Panc1 (cell line): ENCODE measurements around the gene HCFC1. TPM values are rescaled to one million over a fixed set of nuclear protein-coding genes. Genes with fewer than 3 reads are reported as not detected.

Source experiments
- ATAC-seq: fragments of 200-7000 bp; cut with Tn5 transposase; 2 replicates; pipeline ENCODE4 v1.9.1; 2020; ENCODE audit warnings: mild to moderate bottlenecking, moderate library complexity
- BruUV-seq: library from RNA; stranded (reverse); fragments of 400-500 nt; replicated peaks from 2 replicates; lab custom pipeline; 2021; lab: Mats Ljungman, UMichigan
- CTCF ChIA-PET: fragments of 300-600 bp; sonication (Branson Sonifier 250); formaldehyde crosslinking; loops from one replicate; lab custom pipeline; 2022; ENCODE audit warnings: antibody characterized with exemption; lab: Charles Lee
- POLR2A ChIA-PET: fragments of 300-600 bp; sonication (Branson Sonifier 250); formaldehyde crosslinking; loops from one replicate; lab custom pipeline; 2022; ENCODE audit warnings: antibody characterized with exemption; lab: Charles Lee
- DNase-seq: peaks from one replicate; pipeline ENCODE4 v3.0.0-alpha.2; 2010; ENCODE audit warnings: low read depth, low spot score
- H3K27ac ChIP-seq: 2 replicates; pipeline ENCODE4 v1.5.1; 2011; ENCODE audit warnings: mild to moderate bottlenecking, low read length, inconsistent platforms
- H3K27me3 ChIP-seq: fragments of 200-500 bp; sonication (Bioruptor generic); 2 replicates; pipeline ENCODE4 v1.6.0; 2014; ENCODE audit warnings: low read length, inconsistent platforms; ENCODE audit not compliant: control insufficient read depth, insufficient read depth
- H3K36me3 ChIP-seq: fragments of 200-500 bp; sonication (Bioruptor generic); 2 replicates; pipeline ENCODE4 v1.5.1; 2014; ENCODE audit warnings: inconsistent platforms, mild to moderate bottlenecking, low read length, moderate library complexity; ENCODE audit not compliant: control insufficient read depth, insufficient read depth
- H3K4me1 ChIP-seq: 2 replicates; pipeline ENCODE4 v1.5.1; 2011; ENCODE audit warnings: inconsistent platforms, mild to moderate bottlenecking, low read length, moderate library complexity; ENCODE audit not compliant: control insufficient read depth, insufficient read depth
- H3K4me3 ChIP-seq, 2 experiments: 2 replicates each; pipeline ENCODE4 v1.5.1; 2011 to 2012; ENCODE audit warnings: low read depth in 2 of 2, low read length in 2 of 2, mild to moderate bottlenecking in 2 of 2, inconsistent platforms in 1 of 2, moderate library complexity in 1 of 2
- H3K9me3 ChIP-seq: fragments of 200-500 bp; sonication (Bioruptor generic); 2 replicates; pipeline ENCODE4 v1.5.1; 2014; ENCODE audit warnings: low read depth, mild to moderate bottlenecking, inconsistent platforms, low read length, moderate library complexity; ENCODE audit not compliant: control insufficient read depth, insufficient read depth
- POLR2AphosphoS5 ChIP-seq: IDR thresholded peaks from 2 replicates; pipeline ENCODE4 v1.6.1; 2012; ENCODE audit warnings: mild to moderate bottlenecking, low read depth, low read length, moderate library complexity
- SIN3A ChIP-seq: IDR thresholded peaks from 2 replicates; pipeline ENCODE4 v1.6.1; 2012; ENCODE audit warnings: low read depth, mild to moderate bottlenecking, low read length, moderate library complexity, borderline replicate concordance; ENCODE audit not compliant: insufficient read depth
- TCF7L2 ChIP-seq: IDR thresholded peaks from 2 replicates; pipeline ENCODE4 v1.6.1; 2011; ENCODE audit warnings: mild to moderate bottlenecking, low read depth, low read length, inconsistent platforms
- in situ Hi-C: cut with HindIII; loops from 2 replicates; pipeline ENCODE4 v1.10.0; 2016; ENCODE audit warnings: low sequenced_read_pairs, low pct_unique_long_range_greater_than_20kb
- intact Hi-C: fragments of 100-400 bp; cut with micrococcal nuclease; formaldehyde crosslinking; loops from one replicate; pipeline ENCODE4 v1.10.0; 2022; ENCODE audit not compliant: unreplicated experiment
- total RNA-seq: library from RNA; stranded (reverse); gene quantifications from one replicate; pipeline ENCODE4 v1.2.1, GENCODE V29; 2021; ENCODE audit not compliant: unreplicated experiment
- TF ChIP-seq, protein P1 (sequence below), 2 experiments: IDR thresholded peaks; 2 replicates each; pipeline ENCODE4 v1.6.1; 2011 to 2012; ENCODE audit warnings: low read depth in 2 of 2, control low read depth in 1 of 2, low read length in 1 of 2, mild to moderate bottlenecking in 1 of 2, moderate library complexity in 1 of 2; ENCODE audit not compliant: insufficient read depth in 1 of 2
- TF ChIP-seq, protein P2 (sequence below): fragments of 450-650 bp; IDR thresholded peaks from 2 replicates; pipeline ENCODE4 v1.5.1; 2017; ENCODE audit warnings: mild to moderate bottlenecking

The HCFC1 gene
- total RNA-seq, 1 experiment from 2014 or later: 113 TPM

DNA sequence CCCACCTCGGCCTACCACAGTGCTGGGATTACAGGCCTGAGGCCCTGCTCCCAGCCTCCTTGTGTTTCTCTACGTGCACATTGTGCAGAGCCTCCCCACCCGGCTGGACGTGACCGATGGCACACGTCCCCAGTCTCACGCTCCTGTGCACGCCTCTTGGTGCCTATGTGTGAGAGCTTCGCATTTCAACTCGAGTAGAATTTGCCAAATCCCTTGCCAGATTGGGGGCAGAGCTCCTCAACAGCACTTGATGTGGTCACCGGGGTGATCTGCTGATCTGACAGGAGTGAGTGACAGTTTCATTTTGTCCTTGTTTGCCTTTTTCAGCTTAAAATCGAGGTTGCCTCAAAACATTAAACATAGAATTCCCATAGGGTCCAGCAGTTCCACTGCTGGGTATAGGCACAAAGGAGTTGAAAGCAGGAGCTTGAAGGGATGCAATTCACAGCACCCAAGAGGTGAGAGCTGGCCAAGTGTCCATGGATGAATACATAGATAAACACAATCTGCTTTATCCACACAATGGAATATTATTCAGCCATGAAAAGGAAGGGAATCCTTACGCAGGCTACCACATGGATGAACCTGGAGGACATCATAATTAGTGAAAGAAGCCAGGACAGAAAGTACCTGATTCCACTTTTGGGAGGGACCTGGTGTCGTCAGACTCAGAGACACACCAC is 18.5 kb upstream of the HCFC1 start:
- in situ Hi-C loops: no loop called here
- Histone ChIP-seq H3K27me3 (no peaks in the 10 kb centered on the region), H3K4me3 (no peak overlapping the region), H3K36me3 (no peaks in the 10 kb centered on the region), H3K9me3 (no peaks in the 10 kb centered on the region), H3K27ac (no peak overlapping the region), H3K4me1 (peaks cover 5% of the 10 kb centered on the region)
- BruUV-seq: no TSS peak
- DNase-seq (no peak), ATAC-seq (no peak)
- ChIA-PET CTCF (interaction anchor here (0.6 kb wide), 1 partner anchor 127 kb away, joined by 8 read pairs; no protein-coding TSS in a partner anchor), POLR2A (no interaction called here)
- intact Hi-C loops: no loop called here
- TF ChIP-seq TCF7L2 (no peak), POLR2AphosphoS5 (no peak)
- TF ChIP-seq, protein P1, sequence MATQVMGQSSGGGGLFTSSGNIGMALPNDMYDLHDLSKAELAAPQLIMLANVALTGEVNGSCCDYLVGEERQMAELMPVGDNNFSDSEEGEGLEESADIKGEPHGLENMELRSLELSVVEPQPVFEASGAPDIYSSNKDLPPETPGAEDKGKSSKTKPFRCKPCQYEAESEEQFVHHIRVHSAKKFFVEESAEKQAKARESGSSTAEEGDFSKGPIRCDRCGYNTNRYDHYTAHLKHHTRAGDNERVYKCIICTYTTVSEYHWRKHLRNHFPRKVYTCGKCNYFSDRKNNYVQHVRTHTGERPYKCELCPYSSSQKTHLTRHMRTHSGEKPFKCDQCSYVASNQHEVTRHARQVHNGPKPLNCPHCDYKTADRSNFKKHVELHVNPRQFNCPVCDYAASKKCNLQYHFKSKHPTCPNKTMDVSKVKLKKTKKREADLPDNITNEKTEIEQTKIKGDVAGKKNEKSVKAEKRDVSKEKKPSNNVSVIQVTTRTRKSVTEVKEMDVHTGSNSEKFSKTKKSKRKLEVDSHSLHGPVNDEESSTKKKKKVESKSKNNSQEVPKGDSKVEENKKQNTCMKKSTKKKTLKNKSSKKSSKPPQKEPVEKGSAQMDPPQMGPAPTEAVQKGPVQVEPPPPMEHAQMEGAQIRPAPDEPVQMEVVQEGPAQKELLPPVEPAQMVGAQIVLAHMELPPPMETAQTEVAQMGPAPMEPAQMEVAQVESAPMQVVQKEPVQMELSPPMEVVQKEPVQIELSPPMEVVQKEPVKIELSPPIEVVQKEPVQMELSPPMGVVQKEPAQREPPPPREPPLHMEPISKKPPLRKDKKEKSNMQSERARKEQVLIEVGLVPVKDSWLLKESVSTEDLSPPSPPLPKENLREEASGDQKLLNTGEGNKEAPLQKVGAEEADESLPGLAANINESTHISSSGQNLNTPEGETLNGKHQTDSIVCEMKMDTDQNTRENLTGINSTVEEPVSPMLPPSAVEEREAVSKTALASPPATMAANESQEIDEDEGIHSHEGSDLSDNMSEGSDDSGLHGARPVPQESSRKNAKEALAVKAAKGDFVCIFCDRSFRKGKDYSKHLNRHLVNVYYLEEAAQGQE (IDR thresholded peaks at IDR 0.05; ENCODE audit: insufficient read depth in 1 of 2, low read depth in 2 of 2, low read length in 1 of 2): no peak

GRCh38 chrX:153988493-153988892 is 16.9 kb upstream of the HCFC1 start:
- no peaks in the 10 kb centered on the region for H3K9me3 ChIP-seq
- no peaks in the 10 kb centered on the region for H3K36me3 ChIP-seq
- in situ Hi-C loops: no loop called here
- TF ChIP-seq, protein P1 (IDR thresholded peaks at IDR 0.05; ENCODE audit: insufficient read depth in 1 of 2, low read depth in 2 of 2, low read length in 1 of 2): no peak
- TF ChIP-seq POLR2AphosphoS5: no peak
- no peak for TF ChIP-seq TCF7L2
- TF ChIP-seq, protein P2, sequence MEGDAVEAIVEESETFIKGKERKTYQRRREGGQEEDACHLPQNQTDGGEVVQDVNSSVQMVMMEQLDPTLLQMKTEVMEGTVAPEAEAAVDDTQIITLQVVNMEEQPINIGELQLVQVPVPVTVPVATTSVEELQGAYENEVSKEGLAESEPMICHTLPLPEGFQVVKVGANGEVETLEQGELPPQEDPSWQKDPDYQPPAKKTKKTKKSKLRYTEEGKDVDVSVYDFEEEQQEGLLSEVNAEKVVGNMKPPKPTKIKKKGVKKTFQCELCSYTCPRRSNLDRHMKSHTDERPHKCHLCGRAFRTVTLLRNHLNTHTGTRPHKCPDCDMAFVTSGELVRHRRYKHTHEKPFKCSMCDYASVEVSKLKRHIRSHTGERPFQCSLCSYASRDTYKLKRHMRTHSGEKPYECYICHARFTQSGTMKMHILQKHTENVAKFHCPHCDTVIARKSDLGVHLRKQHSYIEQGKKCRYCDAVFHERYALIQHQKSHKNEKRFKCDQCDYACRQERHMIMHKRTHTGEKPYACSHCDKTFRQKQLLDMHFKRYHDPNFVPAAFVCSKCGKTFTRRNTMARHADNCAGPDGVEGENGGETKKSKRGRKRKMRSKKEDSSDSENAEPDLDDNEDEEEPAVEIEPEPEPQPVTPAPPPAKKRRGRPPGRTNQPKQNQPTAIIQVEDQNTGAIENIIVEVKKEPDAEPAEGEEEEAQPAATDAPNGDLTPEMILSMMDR: no peak
- TF ChIP-seq SIN3A: no peak
- no TSS peak for BruUV-seq
- ChIA-PET POLR2A (no interaction called here), CTCF (no interaction called here)
- no peak for DNase-seq
- H3K27me3 ChIP-seq: no peaks in the 10 kb centered on the region
- no peak for ATAC-seq
- peaks cover 5% of the 10 kb centered on the region for H3K4me1 ChIP-seq
- H3K27ac ChIP-seq: no peak overlapping the region
- intact Hi-C loops: no loop called here
- H3K4me3 ChIP-seq: no peak overlapping the region
